HEK293 (cell line): Measurements from ENCODE around the gene REPS2.

ENCODE experiments used
- CTCF ChIP-seq: fragments of 450-650 bp; formaldehyde crosslinking; IDR thresholded peaks from 2 replicates; pipeline ENCODE4 v1.5.1; 2016; ENCODE audit warnings: missing biosample characterization, missing genetic modification characterization
- HIC1 ChIP-seq: fragments of 450-650 bp; formaldehyde crosslinking; IDR thresholded peaks from 2 replicates; pipeline ENCODE4 v1.5.1; 2016; ENCODE audit warnings: missing biosample characterization, missing genetic modification characterization
- REST ChIP-seq: fragments of 450-650 bp; formaldehyde crosslinking; IDR thresholded peaks from 2 replicates; pipeline ENCODE4 v1.5.1; 2016; ENCODE audit warnings: missing biosample characterization, missing genetic modification characterization
- ZBTB11 ChIP-seq: fragments of 450-650 bp; formaldehyde crosslinking; conservative IDR thresholded peaks from 2 replicates; pipeline ENCODE4 v1.5.1; 2016; ENCODE audit warnings: low read depth, missing biosample characterization, missing genetic modification characterization
- ZBTB26 ChIP-seq: fragments of 450-650 bp; formaldehyde crosslinking; optimal IDR thresholded peaks from 2 replicates; pipeline ENCODE3; 2016; ENCODE audit warnings: missing biosample characterization, mild to moderate bottlenecking, missing genetic modification characterization
- ZFHX2 ChIP-seq: fragments of 450-650 bp; formaldehyde crosslinking; conservative IDR thresholded peaks from 2 replicates; pipeline ENCODE4 v1.5.1; 2016; ENCODE audit warnings: missing biosample characterization, missing genetic modification characterization
- ZNF121 ChIP-seq: fragments of 450-650 bp; formaldehyde crosslinking; IDR thresholded peaks from 2 replicates; pipeline ENCODE4 v1.5.1; 2016; ENCODE audit warnings: missing biosample characterization, missing genetic modification characterization
- ZNF148 ChIP-seq: fragments of 450-650 bp; formaldehyde crosslinking; IDR thresholded peaks from 2 replicates; pipeline ENCODE4 v1.5.0; 2017; ENCODE audit warnings: missing biosample characterization, missing genetic modification characterization, borderline replicate concordance
- ZNF16 ChIP-seq: fragments of 450-650 bp; formaldehyde crosslinking; IDR thresholded peaks from 2 replicates; pipeline ENCODE4 v1.5.1; 2016; ENCODE audit warnings: low read depth, missing biosample characterization, missing genetic modification characterization
- ZNF274 ChIP-seq, 2 experiments: fragments of 200-500 bp in 1 of 2; fragments of 450-650 bp in 1 of 2; sonication (Bioruptor generic) in 1 of 2; formaldehyde crosslinking in 1 of 2; IDR thresholded peaks; 2 replicates each; pipeline versions ENCODE4 v1.5.1 to v1.6.1; 2014 to 2016; ENCODE audit warnings: borderline replicate concordance in 1 of 2, inconsistent platforms in 1 of 2, low read length in 1 of 2, missing biosample characterization in 1 of 2, missing genetic modification characterization in 1 of 2
- ZNF830 ChIP-seq: fragments of 450-650 bp; IDR thresholded peaks from 2 replicates; pipeline ENCODE4 v1.5.0; 2018; ENCODE audit warnings: missing biosample characterization, missing genetic modification characterization, low read depth, mild to moderate bottlenecking, moderate library complexity

- TF ChIP-seq ZBTB11 (no peak), ZNF121 (no peak), HIC1 (tag by site-specific recombination) (no peak), ZNF830 (tag by site-specific recombination) (no peak), ZNF274 (IDR thresholded peaks at IDR 0.05; ENCODE audit: low read length) (no peak), ZNF274 (tag by site-specific recombination; IDR thresholded peaks at IDR 0.05; ENCODE audit: borderline replicate concordance) (no peak), ZBTB26 (no peak), CTCF (no peak), REST (tag by site-specific recombination) (no peak), ZFHX2 (no peak), ZNF16 (tag by site-specific recombination) (no peak), ZNF148 (tag by site-specific recombination) (no peak)
These were observed 131.7 kb downstream of the REPS2 start for GRCh38 chrX:17078031-17078720.
